Stimulated activated CD8-positive, alpha-beta memory T cell treated with anti-CD3 and anti-CD28 coated beads, Interleukin-2, amount 100 ng/mL, for 1 hour (primary cell): ENCODE measurements around the gene SS18L1.

ENCODE experiments used
- DNase-seq, 2 donors: peaks; one replicate each; pipeline ENCODE4 v3.0.0-alpha.2; 2020; ENCODE audit warnings: low read depth in 2 of 2

The SS18L1 gene

DNA sequence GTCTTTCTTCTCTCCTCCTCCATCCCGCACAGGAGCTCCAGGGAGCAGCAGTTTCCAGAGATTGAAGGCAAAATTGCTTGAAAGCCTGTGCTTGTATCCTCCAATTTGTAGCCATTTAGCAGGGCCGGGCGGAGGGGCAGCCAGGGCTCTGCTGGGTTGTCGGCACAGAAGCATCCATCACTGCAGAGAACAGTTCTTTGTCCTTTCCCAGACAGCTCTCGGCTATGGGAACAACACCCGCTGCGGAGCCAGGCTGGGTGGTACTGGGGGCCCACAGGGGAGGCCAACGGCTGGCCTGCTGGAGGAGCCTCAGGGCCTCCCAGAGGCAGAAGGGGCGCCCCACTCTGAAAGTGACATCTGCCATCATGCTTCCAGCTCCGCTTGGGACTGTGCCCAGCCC is 68.7 kb downstream of the SS18L1 start:
- no peak for DNase-seq

DNA sequence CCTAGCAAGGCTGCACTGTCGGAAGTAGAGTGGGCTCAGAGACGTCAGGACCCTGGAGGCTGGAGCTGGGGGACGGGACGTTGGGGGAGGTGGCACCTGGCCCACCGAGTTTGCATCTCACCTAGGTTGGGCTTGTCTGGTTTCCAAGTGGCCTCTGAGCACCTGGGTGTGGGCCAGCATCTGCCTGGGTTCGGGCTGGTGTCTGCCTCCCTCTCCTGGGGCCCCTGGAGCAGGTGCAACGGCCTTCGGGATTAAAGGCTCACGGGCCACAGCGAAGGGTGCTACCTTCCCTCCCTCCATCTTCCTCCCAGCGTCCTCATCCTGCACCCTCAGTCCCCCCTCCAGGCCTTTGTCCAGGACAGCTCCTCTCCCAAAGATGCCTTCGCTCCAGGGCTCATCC is 70.5 kb downstream of the SS18L1 start:
- DNase-seq, result no peak

DNA sequence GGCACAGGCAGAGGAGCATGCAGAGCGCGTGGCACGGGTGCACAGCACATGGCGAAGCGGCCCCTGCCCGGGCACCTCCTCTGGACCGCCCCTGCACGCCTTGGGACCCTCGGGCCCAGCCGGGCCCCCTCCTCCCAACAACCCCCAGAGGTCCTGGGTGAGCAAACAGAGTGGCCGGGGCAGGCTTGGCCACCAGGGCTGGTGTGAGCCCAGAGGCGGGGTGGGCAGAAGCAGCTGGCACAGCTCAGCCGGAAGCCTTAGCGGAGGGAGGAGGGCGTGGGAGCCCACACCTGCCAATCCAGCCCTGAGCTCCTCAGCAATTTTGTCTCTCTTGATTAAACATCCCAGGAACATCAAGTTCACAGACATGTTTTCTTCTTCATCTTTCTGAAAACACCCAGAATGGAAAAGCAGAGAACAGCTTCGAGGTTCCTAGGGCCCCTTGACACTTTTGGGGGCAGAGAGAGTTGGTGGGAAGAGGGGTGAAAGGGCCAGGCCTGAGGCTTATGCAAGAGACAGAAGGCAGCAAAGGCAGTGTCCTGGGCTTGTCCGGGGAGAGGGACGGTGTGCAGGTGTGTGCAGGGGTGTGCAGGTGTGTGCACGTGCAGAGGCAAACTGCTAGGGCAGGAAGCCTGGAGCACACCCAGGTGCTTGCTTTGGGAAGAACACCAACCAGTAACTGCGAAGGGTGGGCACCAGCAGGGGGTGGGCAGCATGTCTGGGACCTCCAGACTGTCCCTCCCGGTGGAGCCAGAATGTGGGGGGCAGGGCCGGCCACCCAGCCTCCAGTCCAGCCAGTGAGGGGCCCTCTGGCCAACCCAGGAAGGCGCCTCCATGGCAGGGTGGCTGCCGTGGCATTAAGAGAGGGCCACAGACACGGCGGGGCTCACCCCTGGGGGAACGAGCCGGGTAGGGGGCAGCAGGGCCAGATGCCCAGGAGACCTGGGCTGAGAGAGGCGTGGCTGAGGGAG is 71.7 kb downstream of the SS18L1 start:
- DNase-seq, result no peak

DNA sequence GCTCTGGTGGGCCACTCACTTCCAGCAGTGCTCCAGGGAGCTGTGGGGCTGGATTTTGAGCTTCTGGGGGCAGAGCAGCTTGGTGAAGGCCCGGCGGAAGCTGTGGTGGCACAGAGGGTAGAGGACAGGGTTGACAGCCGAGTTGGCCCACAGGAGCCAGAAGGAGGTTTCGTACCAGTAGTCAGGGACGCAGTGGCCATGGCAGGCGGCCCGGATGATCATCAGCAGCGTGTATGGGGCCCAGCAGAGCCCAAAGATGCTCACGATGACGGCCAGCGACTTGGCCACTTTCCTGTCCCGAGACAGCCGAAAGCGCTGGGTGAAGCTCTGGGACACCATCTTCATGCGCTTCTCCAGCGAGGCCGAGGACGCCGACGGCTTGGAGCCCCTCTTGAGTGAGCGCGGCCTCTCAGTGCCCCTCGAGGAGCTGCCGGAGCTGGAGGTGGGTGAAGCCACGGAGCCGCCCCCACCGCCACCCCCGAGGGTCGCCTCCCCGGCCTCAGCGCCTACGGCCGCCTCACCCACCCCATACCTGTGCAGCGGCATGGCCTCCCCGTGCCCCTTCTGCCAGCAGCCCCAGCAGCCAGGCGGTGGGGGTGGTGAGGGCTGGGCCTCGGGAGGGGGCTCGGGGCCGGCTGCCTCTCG is 72.5 kb downstream of the SS18L1 start:
- DNase-seq, result no peak

DNA sequence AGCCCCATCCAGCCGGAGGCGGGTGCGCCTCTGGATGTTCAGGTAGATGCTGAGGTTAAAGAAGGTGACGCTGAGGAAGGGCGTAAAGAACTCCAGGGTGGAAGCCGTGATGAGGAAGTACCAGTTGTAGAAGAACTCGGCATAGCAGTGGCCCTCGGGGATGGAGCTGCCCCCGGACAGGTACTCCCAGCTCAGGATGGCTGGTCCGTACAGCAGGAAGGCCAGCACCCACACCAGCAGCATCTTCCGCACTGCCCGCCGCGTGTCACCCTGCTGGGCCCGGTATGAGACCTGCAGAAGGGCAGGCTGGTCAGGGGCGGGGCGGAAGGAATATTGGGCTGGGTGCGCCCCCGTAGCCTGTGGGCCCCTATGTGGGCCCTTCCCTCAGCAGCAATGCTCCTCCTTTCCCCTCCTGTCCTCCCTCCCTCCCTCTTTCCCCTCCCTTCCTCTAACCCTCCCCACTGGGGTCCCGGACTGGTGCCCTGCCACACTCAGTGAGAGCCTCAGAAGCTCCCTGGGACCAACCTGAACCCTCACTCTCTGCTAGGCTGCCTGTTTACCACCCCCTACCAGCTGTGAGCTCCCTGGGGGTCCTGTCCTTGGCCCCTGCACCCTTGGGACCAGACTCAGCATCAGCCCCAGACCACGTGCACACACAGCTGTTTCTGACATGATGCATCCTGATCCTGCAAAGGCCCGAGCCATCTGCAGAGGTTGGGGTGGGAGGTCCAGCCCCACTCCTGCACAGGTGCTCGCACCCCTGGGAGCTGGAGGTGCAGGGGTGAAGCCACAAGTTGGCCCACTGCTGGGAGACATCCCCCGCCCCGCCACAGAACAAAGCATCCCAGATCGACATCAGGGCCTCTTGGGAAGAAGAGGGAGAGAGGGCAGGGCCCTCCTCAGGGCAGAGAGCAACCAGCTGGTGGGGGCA is 73.3 kb downstream of the SS18L1 start:
- no peak for DNase-seq

DNA sequence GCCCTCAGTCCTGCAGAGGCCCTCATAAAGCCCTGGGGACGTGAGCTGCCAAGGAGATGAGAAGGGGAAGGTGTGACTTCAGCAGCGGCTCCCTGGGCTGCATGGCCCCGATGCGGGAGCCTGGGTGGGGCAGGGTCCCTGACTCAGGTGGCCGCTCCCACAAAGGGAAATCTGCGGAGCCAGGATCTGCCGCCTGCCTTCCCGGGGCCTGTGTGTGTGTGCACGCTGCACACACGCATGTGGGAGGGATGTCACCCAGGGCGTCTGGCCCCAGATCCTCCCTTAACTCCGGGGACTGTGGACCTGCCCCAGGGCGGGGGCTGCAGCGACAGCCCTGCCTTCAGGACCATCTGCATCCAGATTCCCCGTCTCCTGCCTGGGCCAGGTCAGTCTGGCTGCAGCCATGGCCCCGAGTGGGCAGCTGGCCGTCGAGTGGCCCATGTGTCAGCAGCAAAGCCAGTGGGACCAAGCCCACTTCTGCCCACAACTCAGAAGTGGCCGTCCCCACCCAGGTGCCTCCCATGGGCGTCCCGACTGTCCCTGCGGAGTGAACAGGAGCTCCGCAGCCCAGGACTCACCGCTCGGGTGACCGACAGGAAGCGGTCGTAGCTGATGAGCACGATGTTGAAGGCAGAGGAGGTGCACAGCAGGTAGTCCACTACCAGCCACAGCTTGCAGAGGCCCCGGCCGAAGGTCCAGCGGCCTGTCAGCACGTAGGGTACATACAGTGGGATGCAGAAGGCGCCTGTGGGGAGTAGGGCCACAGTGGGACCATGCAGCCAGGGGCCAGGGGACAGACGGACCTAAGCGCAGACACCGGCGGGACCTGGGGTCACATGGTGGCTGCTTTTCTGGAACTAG is 74.6 kb downstream of the SS18L1 start:
- DNase-seq, result no peak

DNA sequence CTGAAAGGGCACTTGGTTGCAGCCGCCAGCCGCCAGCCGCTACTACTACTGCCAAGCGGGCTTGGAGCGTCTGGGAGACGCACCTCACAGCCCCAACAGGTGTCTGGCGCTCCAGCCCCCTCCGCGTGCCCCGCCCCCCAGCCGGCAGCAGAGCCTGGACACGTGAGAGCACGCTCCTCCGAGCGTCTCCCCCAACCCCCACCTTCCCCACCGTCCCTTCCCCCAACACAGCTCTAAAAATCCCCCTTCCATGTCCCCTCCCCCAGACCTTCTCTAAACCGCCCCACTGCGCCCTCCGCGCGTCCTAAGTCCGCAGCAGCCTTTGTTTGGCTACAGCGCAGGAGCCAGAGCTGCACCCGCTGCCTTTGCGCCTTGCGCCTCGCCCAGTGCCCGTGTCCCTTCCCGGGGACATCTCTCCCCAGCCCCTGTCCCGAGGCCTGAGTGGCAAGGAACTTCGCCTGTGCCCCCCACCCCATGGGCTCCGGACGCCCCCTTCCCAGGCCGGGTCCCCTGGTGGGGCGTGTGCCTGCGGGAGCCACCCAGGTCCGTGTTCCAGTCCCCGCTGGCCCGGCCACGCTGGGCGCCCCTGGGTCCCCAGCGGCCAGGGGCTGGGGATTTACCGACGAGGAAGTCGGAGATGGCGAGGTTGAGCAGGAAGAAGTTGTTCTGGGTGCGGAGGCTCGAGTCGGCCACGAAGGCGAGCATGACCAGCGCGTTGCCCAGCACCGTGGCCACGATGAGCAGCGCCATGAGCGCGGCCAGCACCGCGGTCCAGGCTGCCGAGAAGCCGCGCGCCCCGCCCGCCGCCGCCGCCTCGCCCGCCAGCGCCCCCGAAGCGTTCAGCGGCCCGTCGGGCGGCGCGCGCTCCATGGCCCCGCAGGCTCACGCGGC is 75.8 kb downstream of the SS18L1 start:
- no peak for DNase-seq

DNA sequence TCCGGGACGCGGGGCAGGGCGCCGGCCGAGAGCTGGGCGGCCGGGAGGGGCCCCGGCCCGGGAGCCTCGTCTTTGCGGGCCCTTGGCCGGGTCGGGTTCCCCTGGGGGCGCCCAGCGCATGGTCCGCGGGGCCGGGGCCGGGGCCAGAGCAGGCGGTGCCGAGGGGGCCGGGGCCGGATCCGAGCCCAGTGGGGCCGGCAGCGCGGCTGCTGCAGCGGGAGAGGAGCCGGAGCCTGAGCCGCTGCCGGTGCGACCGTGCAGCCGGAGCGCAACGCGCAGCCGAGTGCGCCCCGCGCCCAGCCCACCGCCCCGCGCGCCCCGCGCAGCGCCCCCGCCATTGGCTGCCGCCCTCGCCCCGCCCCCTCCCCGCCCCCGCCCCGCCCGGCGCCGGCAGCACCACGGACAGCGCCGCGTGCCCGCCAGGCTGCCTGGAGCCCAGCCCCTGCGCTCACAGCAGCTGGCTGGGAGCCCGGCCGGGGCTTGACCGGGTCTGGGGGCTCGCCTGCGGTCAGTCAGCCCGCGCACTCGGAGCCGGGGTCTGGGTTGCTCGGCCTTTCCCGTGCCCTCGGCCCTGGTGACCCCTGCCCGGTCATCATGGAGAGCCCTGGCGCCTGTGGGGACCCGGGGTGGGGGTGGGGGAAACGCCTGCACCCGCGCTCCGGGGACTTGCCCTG is 76.6 kb downstream of the SS18L1 start, which contains the start of gene HRH3:
HRH3 (minus strand) TSS at position 287 of the 674 bp plus-strand sequence. CDS start 308 bp downstream, outside the sequence.
- DNase-seq, result no peak

DNA sequence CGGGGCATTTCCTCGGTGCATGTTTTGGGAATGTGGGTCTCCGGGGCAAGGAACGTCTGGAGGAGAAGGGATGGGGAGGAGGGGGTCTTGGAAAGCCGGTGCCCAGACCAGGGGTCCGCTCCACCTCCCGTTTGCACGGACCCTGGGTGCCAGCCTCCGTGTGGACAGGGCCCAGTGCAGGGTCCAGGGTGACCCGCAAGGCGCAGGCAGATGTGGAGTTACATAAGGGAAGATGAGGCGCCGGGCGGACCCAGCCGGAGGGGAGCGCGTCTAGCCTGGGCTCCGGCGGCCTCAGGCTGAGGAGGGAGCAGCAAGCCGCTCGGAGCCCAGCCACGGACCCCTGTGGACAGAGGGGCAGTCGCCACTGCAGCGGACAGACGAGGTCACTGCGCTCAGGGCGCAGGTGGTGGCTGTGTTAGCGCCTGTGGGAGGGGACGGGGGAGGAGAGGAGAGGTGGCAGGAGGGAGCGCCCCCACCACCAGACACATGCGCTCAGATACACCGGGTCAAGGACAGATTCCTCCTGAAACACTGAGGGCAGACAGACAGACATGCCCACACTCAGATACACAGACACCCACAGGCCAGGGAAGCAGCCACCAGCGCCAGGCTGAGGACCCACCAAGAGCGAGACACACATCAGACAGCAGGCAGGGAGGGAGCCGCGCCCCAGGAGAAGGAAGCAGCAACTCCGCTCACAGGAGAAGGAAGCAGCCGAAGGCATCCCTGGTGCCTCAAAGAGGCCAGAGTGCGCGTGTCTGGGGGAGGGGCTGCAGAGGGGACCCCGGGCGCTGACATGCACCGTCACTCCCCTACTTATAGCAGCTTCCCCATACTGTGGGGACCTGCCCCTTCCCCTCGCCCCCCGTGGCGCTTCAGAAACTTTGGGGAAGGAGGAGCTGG is 77.3 kb downstream of the SS18L1 start:
- no peak for DNase-seq

DNA sequence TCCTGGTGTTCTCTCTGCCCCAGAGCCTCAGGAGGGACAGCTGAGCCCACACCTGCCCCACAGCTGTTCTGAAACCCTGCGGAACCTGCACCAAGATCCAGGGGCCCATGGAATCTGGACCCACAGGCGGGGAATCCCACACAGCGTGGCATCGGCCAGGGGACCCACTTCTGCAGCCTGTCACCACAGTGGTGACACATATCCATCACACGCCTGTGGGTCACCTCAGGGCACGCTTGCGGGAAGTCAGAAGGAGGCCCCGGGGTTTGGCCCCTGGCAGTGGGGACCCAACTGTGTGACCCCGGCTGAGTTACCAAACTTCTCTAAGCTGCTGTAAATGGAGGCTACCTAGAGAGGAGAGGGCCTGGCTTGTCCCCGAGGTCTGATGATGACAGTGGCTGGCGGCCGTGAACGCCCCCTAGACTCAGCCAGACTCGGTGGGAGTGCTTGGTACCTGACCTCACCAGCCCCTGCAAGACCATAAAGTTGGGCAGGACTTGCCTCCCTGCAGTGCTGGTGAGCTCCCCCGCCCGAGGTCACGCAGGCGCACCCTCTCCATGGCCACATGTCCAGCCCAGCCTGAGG is 78.8 kb downstream of the SS18L1 start:
- no peak for DNase-seq

DNA sequence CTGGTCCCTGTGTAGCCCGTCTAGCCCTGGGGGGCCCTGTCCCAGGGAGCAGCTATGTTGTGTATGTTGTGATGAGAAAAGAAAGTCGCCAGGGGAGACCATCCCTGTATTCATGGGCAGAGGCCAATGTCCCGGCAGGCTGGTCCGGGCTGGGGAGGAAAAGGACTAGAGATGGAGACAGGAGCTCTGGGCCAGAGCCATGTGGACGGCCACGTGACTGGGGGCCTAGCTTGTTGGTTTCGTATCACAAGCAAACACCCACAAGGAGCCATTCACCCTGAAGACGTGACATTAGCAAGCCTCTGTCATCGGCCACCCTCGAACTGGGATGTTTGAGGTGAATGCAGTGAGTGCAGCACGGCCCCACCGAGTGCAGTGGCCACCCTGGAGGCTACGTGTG is 79.4 kb downstream of the SS18L1 start:
- DNase-seq, result no peak

DNA sequence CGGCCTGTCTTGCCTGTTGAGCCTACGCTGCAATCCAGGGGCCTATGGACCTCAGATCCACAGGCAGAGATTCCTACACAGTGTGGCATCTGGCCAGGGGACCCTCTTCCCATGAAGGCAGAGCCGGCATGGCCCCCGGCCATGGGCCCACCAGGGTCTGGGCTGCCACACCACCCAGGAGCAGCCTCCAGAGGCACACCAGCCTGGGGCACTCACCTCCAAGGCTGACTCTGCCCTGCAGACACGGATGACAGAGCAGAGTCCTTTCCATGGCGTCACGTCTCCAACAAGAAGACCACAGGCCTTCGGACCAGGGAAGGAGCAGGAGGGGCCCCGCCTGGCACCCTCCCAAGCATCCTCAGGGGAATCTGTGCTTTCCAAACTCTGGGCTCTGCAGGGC is 80.0 kb downstream of the SS18L1 start:
- DNase-seq, result no peak

DNA sequence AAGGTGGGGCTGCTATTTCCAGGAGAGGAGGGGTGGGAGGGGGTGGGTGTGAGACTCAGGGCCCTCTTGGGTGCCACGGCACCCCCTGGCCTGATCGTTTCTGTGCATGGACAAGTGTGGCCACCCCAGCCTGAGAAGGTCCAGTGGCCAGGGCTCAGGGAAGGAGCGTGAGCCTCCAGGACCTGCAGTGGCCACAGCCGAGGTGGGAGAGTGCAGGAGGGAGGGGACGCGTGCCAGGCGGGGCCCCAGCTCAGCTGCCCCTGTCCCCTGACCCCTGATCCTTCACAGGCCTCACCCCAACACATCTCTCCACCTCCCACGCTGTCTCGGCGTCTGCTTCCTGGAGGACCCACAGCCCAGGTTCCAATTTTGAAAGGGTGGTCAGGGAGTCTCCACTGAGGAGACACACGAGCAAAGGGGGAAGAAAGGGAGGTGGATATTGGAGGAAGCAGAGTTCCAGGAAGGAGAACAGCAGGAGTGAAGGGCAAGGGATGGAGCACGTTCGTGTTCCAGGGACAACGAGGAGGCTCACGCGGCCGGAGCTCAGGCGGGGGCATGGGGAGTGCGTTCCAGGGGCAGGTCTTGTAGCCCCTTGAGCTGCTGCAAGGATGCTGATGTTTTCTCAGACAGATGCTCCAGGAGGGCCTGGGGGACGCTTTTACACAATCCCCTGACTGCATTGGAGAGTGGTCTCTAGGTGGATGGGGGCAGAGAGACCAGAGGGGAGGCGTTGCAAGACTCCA is 80.7 kb downstream of the SS18L1 start:
- DNase-seq, result no peak

DNA sequence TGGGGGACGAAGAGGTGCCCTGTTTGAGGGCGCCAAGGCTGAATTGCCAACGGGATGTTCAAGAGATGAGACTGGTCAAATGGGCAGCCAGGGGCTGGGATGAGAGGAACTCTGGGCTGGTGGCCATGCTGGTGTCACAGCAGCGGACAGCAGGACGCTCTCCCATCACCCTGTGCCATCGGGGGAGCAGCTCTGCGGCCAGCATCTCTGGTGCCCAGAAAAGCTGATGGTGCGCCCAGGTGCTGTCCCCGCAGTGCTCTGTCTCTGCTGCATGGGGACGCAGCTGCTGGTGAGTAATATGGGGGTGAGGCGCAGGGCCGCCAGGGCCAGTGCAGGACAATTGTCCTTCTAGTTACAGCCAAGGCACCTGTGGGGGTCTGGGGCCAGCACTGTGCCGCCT is 81.5 kb downstream of the SS18L1 start:
- no peak for DNase-seq

DNA sequence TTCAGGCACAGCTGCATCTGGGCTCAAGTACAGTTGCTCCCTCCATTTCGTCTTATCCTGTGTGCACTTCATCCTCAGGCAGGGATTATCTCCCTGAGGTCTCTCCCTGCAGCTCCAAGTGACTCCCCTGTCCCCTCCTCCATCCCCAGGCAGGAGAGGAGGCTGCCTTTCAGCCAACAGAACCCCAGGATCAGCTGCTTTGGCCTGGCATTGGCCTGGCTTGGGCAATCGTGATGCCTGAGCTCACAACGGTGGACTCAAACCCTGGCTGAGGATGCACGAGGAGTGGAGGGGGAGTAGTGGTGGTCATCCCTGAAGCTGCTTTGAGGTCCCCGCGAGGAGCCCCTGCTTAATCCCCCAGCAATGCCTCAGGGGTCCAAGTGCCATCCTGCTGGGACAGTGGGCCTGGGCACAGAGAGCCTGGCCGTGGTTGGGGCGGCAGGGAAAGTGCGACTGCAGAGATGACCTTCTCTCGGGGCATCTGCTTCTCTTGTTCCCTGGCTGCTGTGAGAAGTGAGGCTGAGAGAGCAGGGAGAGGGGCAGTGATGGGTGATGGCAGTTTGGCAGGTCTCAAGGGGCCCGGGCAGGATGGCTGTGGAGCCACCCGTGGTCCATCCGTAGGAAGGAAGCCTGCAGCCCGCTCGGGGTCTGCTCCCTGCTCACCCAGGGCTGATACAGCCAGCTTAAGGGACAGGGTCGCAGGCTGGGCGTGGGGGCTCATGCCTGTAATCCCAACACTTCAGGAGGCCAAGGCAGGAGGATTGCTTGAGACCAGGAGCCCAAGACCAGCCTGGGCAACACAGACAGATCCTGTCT is 82.5 kb downstream of the SS18L1 start:
- no peak for DNase-seq
